Lower lobe of right lung (tissue), 2 donors: ENCODE measurements around the gene RANBP1. TPM values are rescaled to one million over a fixed set of nuclear protein-coding genes. Genes with fewer than 3 reads are reported as not detected.

Source experiments
- ATAC-seq, 2 donors: fragments of 200-7000 bp; cut with Tn5 transposase; one replicate each; pipeline ENCODE4 v1.9.1; 2020 to 2022; ENCODE audit warnings: mild to moderate bottlenecking in 2 of 2, moderate library complexity in 2 of 2
- DNase-seq: peaks from one replicate; pipeline ENCODE4 v3.0.0-alpha.2; 2020
- H3K27ac ChIP-seq: fragments of 200-600 bp; one replicate; pipeline ENCODE4 v1.8.0; 2022
- H3K27me3 ChIP-seq: fragments of 200-600 bp; one replicate; pipeline ENCODE4 v1.8.0; 2022; ENCODE audit warnings: low read depth
- H3K36me3 ChIP-seq: fragments of 200-600 bp; one replicate; pipeline ENCODE4 v1.8.0; 2022; ENCODE audit warnings: mild to moderate bottlenecking
- H3K4me1 ChIP-seq: fragments of 200-600 bp; one replicate; pipeline ENCODE4 v1.8.0; 2022
- H3K4me3 ChIP-seq: fragments of 200-600 bp; one replicate; pipeline ENCODE4 v1.8.0; 2022; ENCODE audit warnings: mild to moderate bottlenecking
- H3K9me3 ChIP-seq: fragments of 200-600 bp; one replicate; pipeline ENCODE4 v1.8.0; 2022
- intact Hi-C: fragments of 100-400 bp; cut with DNase I; formaldehyde crosslinking; loops from one replicate; pipeline ENCODE4 v1.11.0; 2022
- total RNA-seq: library from RNA; stranded (reverse); fragmentation: NEBNext Ultra II Directional; extraction: Animal tissue kit (Norgen Biotek cat#: 25700); gene quantifications from one replicate; pipeline ENCODE4 v1.2.1, GENCODE V29; 2021
- TF ChIP-seq, protein P1 (sequence below): fragments of 200-600 bp; IDR thresholded peaks from one replicate; pipeline ENCODE4 v1.8.0; 2022; ENCODE audit warnings: antibody characterized with exemption, mild to moderate bottlenecking
- donor health status: DM: no; HTN: yes; CAD: no; lungs with severe emphysema.

RANBP1 gene
- total RNA-seq, 1 donor from 2014 or later: 58.3 TPM

- no peak overlapping the region for H3K4me3 ChIP-seq
- TF ChIP-seq, protein P1, sequence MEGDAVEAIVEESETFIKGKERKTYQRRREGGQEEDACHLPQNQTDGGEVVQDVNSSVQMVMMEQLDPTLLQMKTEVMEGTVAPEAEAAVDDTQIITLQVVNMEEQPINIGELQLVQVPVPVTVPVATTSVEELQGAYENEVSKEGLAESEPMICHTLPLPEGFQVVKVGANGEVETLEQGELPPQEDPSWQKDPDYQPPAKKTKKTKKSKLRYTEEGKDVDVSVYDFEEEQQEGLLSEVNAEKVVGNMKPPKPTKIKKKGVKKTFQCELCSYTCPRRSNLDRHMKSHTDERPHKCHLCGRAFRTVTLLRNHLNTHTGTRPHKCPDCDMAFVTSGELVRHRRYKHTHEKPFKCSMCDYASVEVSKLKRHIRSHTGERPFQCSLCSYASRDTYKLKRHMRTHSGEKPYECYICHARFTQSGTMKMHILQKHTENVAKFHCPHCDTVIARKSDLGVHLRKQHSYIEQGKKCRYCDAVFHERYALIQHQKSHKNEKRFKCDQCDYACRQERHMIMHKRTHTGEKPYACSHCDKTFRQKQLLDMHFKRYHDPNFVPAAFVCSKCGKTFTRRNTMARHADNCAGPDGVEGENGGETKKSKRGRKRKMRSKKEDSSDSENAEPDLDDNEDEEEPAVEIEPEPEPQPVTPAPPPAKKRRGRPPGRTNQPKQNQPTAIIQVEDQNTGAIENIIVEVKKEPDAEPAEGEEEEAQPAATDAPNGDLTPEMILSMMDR: no peak
- no peaks in the 10 kb centered on the region for H3K9me3 ChIP-seq
- ATAC-seq: no peak
- peaks cover 11% of the 10 kb centered on the region for H3K4me1 ChIP-seq
- DNase-seq: peak; percentile 35
- H3K27me3 ChIP-seq: no peaks in the 10 kb centered on the region
- H3K27ac ChIP-seq: no peak overlapping the region
- intact Hi-C loops: no loop called here
- H3K36me3 ChIP-seq: peaks cover 91% of the 10 kb centered on the region
Measured at GRCh38 chr22:20111689-20112622, 3.9 kb upstream of the RANBP1 start.

DNA sequence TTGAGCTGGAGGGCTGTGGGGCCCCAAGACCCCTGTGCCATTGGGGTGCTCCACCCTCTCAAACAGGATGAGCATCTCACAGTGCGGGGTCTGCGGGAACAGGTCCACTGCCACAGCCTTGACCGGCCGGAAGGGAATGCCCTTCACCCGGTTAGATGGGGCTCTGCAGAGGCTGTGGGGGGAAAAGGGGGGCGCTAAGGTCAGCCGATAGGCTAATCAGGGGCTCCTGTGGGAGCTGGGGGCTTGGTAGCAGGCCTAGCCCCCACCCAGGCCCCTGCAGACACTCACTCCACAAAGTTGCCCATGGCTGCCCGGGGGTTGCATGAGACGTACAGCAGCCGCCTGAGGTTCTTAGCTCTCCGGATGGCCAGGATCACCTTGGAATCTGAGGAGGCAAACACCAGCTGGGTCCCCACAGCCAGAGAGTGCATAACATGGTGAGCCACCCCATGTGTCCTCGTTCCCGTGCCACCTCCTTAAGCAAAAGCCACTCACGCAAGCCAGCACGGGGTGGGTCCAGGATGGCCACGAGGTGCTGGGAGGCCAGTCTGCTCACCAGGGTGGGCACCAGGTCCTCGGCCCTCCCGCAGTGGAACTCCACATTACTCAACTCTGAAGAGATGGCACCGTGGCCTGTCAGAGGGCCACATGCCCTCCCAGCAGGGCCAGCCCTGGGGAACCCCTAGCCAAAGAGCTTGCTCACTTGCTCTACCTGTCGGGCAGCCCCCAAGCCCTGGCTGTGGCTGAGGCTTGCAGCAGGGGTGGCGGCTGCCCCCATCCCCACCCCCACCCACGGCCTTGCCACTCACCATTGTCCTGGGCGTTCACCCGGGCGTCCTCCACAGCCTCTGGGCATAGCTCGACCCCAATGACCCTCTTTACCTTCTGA lies 3.0 kb upstream of the RANBP1 start:
- Histone ChIP-seq H3K4me3 (no peak overlapping the region), H3K27me3 (no peaks in the 10 kb centered on the region), H3K9me3 (no peaks in the 10 kb centered on the region), H3K4me1 (peaks cover 13% of the 10 kb centered on the region), H3K27ac (no peak overlapping the region), H3K36me3 (peaks cover 82% of the 10 kb centered on the region)
- ATAC-seq (no peak), DNase-seq (peak; percentile 42)
- intact Hi-C loops: no loop called here
- TF ChIP-seq, protein P1: no peak

GRCh38 chr22:20113551-20114310 lies 2.2 kb upstream of the RANBP1 start:
- ATAC-seq: no peak
- TF ChIP-seq, protein P1: no peak
- H3K27ac ChIP-seq: no peak overlapping the region
- H3K27me3 ChIP-seq: no peaks in the 10 kb centered on the region
- H3K36me3 ChIP-seq: peaks cover 73% of the 10 kb centered on the region
- H3K9me3 ChIP-seq: no peaks in the 10 kb centered on the region
- H3K4me3 ChIP-seq: no peak overlapping the region
- no peak for DNase-seq
- intact Hi-C loops: no loop called here
- peaks cover 21% of the 10 kb centered on the region for H3K4me1 ChIP-seq

- DNase-seq (peak; percentile 42), ATAC-seq (no peak)
- no peaks in the 10 kb centered on the region for H3K9me3 ChIP-seq
- H3K4me3 ChIP-seq: no peak overlapping the region
- peaks cover 29% of the 10 kb centered on the region for H3K4me1 ChIP-seq
- H3K36me3 ChIP-seq: peaks cover 73% of the 10 kb centered on the region
- no peak overlapping the region for H3K27ac ChIP-seq
- intact Hi-C loops: no loop called here
- TF ChIP-seq, protein P1: no peak
- H3K27me3 ChIP-seq: no peaks in the 10 kb centered on the region
Measured at GRCh38 chr22:20114506-20115475, 1.1 kb upstream of the RANBP1 start.
